Mucosa of rectum (tissue), 2 donors: ENCODE measurements around the gene APOL2.
"Not testable (repeated sequence)": the region's sequence is repeated elsewhere in the genome, so short reads cannot be mapped to it uniquely, and the experiment has no call there.

Experiments
- H3K27ac ChIP-seq, 2 donors: one replicate each; pipeline ENCODE4 v1.7.0; 2013; ENCODE audit warnings: inconsistent platforms in 2 of 2, low read depth in 2 of 2, low read length in 2 of 2
- H3K27me3 ChIP-seq, 2 donors: one replicate each; pipeline ENCODE4 v1.7.0; 2013; ENCODE audit warnings: low read length in 2 of 2; ENCODE audit not compliant: control insufficient read depth in 2 of 2, insufficient read depth in 2 of 2
- H3K36me3 ChIP-seq, 2 donors: one replicate each; pipeline ENCODE4 v1.7.0; 2013; ENCODE audit warnings: low read length in 2 of 2; ENCODE audit not compliant: control insufficient read depth in 2 of 2, insufficient read depth in 2 of 2
- H3K4me1 ChIP-seq, 2 donors: one replicate each; pipeline ENCODE4 v1.7.0; 2013; ENCODE audit warnings: low read length in 2 of 2, mild to moderate bottlenecking in 1 of 2; ENCODE audit not compliant: control insufficient read depth in 2 of 2, insufficient read depth in 2 of 2
- H3K4me3 ChIP-seq, 2 donors: one replicate each; pipeline ENCODE4 v1.7.0; 2013; ENCODE audit warnings: low read length in 2 of 2
- H3K9ac ChIP-seq, 2 donors: one replicate each; pipeline ENCODE4 v1.7.0; 2013; ENCODE audit warnings: low read length in 2 of 2, low read depth in 1 of 2, mild to moderate bottlenecking in 1 of 2
- H3K9me3 ChIP-seq, 2 donors: one replicate each; pipeline ENCODE4 v1.7.0; 2013; ENCODE audit warnings: low read length in 2 of 2; ENCODE audit not compliant: control insufficient read depth in 2 of 2
- donor health status: healthy.
- donor health status: Normal muscosa, but diverticular disease.

Gene APOL2

GRCh38 chr22:36253523-36254490 is 14.5 kb upstream of the APOL2 start:
- Histone ChIP-seq H3K4me3 (peak overlapping the region; percentile 68 to 85), H3K27ac (peak overlapping the region; percentile 63 to 66), H3K36me3 (no peaks in the 10 kb centered on the region), H3K9ac (peak overlapping the region; percentile 60 to 70), H3K27me3 (no peaks in the 10 kb centered on the region), H3K4me1 (peaks cover 14 to 26% of the 10 kb centered on the region in 2 donors), H3K9me3 (no peaks in the 10 kb centered on the region)

- Histone ChIP-seq H3K27ac (peak within 1 kb of the TSS; percentile 63 to 66), H3K4me3 (peak within 1 kb of the TSS; percentile 68 to 85), H3K9me3 (no peaks in the 10 kb centered on the region), H3K36me3 (no peaks in the 10 kb centered on the region), H3K9ac (peak within 1 kb of the TSS; percentile 60 to 70), H3K27me3 (no peaks in the 10 kb centered on the region), H3K4me1 (peaks cover 13 to 22% of the 10 kb centered on the region in 2 donors)
Measured at GRCh38 chr22:36252754-36253522, 13.6 kb upstream of the APOL2 start, which contains the start of gene APOL1. APOL1 (plus strand) TSS chr22:36253133; CDS start chr22:36254956, 1,823 bp downstream.

- not testable (repeated sequence) for H3K9me3 ChIP-seq, H3K27me3 ChIP-seq, H3K9ac ChIP-seq, H3K4me3 ChIP-seq, H3K36me3 ChIP-seq
- Histone ChIP-seq H3K27ac (peak overlapping the region in 1 of 2 donors; percentile 56), H3K4me1 (peaks cover 13 to 22% of the 10 kb centered on the region in 2 donors)
Measured at GRCh38 chr22:36251979-36252608, 12.8 kb upstream of the APOL2 start.

GRCh38 chr22:36250292-36250960 is 11.1 kb upstream of the APOL2 start:
- H3K9me3 ChIP-seq, H3K9ac ChIP-seq, H3K4me3 ChIP-seq, H3K36me3 ChIP-seq, H3K27ac ChIP-seq, H3K27me3 ChIP-seq: not testable (repeated sequence)
- peaks cover 13 to 22% of the 10 kb centered on the region in 2 donors for H3K4me1 ChIP-seq

- no peaks in the 10 kb centered on the region for H3K36me3 ChIP-seq
- no peaks in the 10 kb centered on the region for H3K27me3 ChIP-seq
- H3K4me3 ChIP-seq: no peak overlapping the region
- H3K9ac ChIP-seq: no peak overlapping the region
- H3K9me3 ChIP-seq: no peaks in the 10 kb centered on the region
- H3K27ac ChIP-seq: no peak overlapping the region
- H3K4me1 ChIP-seq: peaks cover 11 to 14% of the 10 kb centered on the region in 2 donors
Measured at GRCh38 chr22:36249160-36249559, 9.8 kb upstream of the APOL2 start.

- Histone ChIP-seq H3K4me3 (no peak overlapping the region), H3K9ac (no peak overlapping the region), H3K27ac (no peak overlapping the region), H3K27me3 (no peaks in the 10 kb centered on the region), H3K36me3 (no peaks in the 10 kb centered on the region), H3K9me3 (no peaks in the 10 kb centered on the region), H3K4me1 (peaks cover 3 to 4% of the 10 kb centered on the region in 2 donors)
Measured at GRCh38 chr22:36247955-36248354, 8.6 kb upstream of the APOL2 start.

GRCh38 chr22:36246718-36247117 is 7.4 kb upstream of the APOL2 start:
- Histone ChIP-seq H3K36me3 (no peaks in the 10 kb centered on the region), H3K9ac (no peak overlapping the region), H3K4me1 (no peaks in the 10 kb centered on the region), H3K27me3 (no peaks in the 10 kb centered on the region), H3K4me3 (no peak overlapping the region), H3K27ac (no peak overlapping the region), H3K9me3 (no peaks in the 10 kb centered on the region)

- H3K9me3 ChIP-seq: no peaks in the 10 kb centered on the region
- H3K27ac ChIP-seq: no peak overlapping the region
- no peak overlapping the region for H3K4me3 ChIP-seq
- H3K9ac ChIP-seq: no peak overlapping the region
- H3K27me3 ChIP-seq: no peaks in the 10 kb centered on the region
- H3K4me1 ChIP-seq: no peaks in the 10 kb centered on the region
- no peaks in the 10 kb centered on the region for H3K36me3 ChIP-seq
Measured at GRCh38 chr22:36245805-36246356, 6.6 kb upstream of the APOL2 start.

- no peak overlapping the region for H3K9ac ChIP-seq
- H3K27ac ChIP-seq: peak overlapping the region in 1 of 2 donors; percentile 4
Measured at GRCh38 chr22:36244522-36245391, 5.4 kb upstream of the APOL2 start.

More at GRCh38 chr22:36244522-36245391, 5.4 kb upstream of the APOL2 start:
- Histone ChIP-seq H3K9me3 (no peaks in the 10 kb centered on the region), H3K27me3 (no peaks in the 10 kb centered on the region), H3K36me3 (no peaks in the 10 kb centered on the region), H3K4me1 (peaks cover 0 to under 1% of the 10 kb centered on the region in 2 donors), H3K4me3 (no peak overlapping the region)
